ENCODE data around the gene SCART1. TPM values are rescaled to one million over a fixed set of nuclear protein-coding genes. Genes with fewer than 3 reads are reported as not detected.

The SCART1 gene
- total RNA-seq, 1 experiment from 2014 or later, result 1.1 TPM

DNA sequence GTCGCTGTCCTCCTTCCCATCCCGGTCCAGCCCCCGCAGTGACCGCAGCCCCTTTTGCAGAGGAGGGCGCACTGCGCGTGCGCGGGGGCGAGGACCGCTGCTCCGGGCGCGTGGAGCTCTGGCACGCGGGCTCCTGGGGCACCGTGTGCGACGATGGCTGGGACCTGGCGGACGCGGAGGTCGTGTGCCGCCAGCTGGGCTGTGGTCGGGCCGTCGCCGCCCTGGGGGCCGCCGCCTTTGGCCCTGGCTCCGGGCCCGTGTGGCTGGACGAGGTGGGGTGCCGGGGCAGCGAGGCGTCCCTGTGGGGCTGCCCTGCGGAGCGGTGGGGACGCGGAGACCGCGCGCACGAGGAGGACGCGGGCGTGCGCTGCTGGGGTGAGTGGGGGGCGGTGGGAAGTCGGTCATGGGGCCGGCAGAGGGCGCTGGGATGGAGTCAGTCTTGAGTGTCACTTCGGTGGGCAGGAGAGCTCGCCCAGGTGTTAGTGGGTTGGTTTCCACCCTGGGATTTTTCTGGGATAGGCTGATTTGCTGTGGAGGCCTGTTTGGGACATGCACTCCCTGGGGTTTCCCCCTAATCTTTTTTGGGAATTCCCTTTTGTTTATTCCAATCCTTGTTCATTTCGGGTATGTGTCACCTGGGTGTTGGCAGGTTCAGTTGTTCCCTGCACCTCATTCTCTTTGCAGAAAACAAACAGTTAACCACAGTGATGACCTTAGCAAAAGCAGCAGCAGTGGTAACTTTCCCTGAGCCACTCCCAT lies 11.6 kb downstream of the SCART1 start (continued):
- TF ChIP-seq, protein P1, sequence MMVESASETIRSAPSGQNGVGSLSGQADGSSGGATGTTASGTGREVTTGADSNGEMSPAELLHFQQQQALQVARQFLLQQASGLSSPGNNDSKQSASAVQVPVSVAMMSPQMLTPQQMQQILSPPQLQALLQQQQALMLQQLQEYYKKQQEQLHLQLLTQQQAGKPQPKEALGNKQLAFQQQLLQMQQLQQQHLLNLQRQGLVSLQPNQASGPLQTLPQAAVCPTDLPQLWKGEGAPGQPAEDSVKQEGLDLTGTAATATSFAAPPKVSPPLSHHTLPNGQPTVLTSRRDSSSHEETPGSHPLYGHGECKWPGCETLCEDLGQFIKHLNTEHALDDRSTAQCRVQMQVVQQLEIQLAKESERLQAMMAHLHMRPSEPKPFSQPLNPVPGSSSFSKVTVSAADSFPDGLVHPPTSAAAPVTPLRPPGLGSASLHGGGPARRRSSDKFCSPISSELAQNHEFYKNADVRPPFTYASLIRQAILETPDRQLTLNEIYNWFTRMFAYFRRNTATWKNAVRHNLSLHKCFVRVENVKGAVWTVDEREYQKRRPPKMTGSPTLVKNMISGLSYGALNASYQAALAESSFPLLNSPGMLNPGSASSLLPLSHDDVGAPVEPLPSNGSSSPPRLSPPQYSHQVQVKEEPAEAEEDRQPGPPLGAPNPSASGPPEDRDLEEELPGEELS (CRISPR knock-in tag; IDR thresholded peaks at IDR 0.05), result no peak

DNA sequence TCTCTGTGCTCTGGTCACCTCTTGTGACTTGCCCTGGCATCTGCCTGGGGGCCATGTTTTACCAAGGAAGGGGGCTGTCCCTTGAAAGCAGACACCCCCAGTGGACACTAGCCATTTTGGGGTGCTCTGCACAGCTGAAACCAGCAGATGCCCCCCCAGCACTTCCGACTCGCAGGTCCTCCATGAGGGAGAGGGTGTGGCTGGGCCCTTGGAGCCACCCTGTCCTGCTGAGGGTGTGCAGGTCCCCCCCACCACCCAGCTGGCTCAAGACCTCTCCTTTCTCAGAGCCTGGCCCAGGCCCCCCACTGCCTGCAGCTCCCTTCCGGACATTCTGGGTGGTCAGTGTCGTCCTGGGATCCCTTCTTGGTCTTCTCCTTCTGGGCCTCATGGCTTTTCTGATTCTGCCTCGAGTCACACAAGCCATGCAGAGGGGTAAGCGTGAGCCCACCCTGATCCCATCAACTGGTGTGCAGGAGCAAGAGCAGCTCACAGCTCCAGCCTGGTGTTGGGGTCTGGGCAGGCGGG lies 12.3 kb downstream of the SCART1 start:
- no peak for DNase-seq (ENCODE audit: low spot score)
- POLR2A ChIA-PET, result no interaction called here
- CTCF ChIA-PET, result no interaction called here

DNA sequence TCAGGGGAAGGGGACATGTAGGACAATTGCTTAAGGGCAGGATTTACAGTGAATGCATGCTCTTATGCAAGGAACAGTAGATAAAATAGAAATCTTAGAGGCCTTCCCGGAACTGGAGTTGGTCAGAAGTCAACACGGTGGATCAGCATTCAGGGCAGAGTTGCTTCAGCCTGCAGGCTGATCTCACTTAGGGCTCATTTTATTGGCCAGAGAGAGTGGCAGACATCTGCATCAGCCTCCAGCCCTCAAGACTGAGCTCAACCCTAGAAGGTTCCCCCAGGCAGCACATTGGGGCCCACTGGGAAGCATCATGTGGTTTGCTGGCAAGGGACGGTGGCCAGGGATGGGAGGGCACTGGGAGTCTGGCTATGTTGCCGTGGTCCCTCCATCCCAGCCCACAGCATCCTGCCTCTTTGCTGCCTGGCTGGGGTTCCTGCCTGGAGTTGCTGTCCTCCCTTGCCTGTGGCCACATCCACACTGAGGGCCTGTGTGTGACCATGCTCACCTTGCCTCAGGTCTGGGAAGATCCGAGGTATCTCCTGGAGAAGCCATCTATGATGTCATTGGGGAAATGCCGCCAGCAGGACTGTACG lies 13.0 kb downstream of the SCART1 start:
- peaks cover 65% of the 10 kb centered on the region for H3K36me3 Mint-ChIP-seq
- ATAC-seq, result no peak
- CTCF ChIA-PET, result no interaction called here
- peaks cover 74% of the 10 kb centered on the region for H3K9me3 Mint-ChIP-seq
- TF ChIP-seq CREM (CRISPR knock-in tag; IDR thresholded peaks at IDR 0.05) (no peak), PRRX2 (CRISPR knock-in tag; IDR thresholded peaks at IDR 0.05) (no peak), ESRRA (CRISPR knock-in tag; IDR thresholded peaks at IDR 0.05; ENCODE audit: borderline replicate concordance) (no peak), JAZF1 (CRISPR knock-in tag; IDR thresholded peaks at IDR 0.05) (no peak), ELF4 (CRISPR knock-in tag; IDR thresholded peaks at IDR 0.05; ENCODE audit: low read depth) (no peak), SOX15 (CRISPR knock-in tag; IDR thresholded peaks at IDR 0.05) (no peak)
- TF ChIP-seq, protein P2, sequence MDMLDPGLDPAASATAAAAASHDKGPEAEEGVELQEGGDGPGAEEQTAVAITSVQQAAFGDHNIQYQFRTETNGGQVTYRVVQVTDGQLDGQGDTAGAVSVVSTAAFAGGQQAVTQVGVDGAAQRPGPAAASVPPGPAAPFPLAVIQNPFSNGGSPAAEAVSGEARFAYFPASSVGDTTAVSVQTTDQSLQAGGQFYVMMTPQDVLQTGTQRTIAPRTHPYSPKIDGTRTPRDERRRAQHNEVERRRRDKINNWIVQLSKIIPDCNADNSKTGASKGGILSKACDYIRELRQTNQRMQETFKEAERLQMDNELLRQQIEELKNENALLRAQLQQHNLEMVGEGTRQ (CRISPR knock-in tag; IDR thresholded peaks at IDR 0.05), result no peak
- TF ChIP-seq, protein P3, sequence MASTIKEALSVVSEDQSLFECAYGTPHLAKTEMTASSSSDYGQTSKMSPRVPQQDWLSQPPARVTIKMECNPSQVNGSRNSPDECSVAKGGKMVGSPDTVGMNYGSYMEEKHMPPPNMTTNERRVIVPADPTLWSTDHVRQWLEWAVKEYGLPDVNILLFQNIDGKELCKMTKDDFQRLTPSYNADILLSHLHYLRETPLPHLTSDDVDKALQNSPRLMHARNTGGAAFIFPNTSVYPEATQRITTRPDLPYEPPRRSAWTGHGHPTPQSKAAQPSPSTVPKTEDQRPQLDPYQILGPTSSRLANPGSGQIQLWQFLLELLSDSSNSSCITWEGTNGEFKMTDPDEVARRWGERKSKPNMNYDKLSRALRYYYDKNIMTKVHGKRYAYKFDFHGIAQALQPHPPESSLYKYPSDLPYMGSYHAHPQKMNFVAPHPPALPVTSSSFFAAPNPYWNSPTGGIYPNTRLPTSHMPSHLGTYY (CRISPR knock-in tag; IDR thresholded peaks at IDR 0.05), result no peak
- TF ChIP-seq, protein P1 (CRISPR knock-in tag; IDR thresholded peaks at IDR 0.05), result no peak
- TF ChIP-seq, protein P4, sequence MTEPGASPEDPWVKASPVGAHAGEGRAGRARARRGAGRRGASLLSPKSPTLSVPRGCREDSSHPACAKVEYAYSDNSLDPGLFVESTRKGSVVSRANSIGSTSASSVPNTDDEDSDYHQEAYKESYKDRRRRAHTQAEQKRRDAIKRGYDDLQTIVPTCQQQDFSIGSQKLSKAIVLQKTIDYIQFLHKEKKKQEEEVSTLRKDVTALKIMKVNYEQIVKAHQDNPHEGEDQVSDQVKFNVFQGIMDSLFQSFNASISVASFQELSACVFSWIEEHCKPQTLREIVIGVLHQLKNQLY (CRISPR knock-in tag; IDR thresholded peaks at IDR 0.05), result no peak
- TF ChIP-seq, protein P5, sequence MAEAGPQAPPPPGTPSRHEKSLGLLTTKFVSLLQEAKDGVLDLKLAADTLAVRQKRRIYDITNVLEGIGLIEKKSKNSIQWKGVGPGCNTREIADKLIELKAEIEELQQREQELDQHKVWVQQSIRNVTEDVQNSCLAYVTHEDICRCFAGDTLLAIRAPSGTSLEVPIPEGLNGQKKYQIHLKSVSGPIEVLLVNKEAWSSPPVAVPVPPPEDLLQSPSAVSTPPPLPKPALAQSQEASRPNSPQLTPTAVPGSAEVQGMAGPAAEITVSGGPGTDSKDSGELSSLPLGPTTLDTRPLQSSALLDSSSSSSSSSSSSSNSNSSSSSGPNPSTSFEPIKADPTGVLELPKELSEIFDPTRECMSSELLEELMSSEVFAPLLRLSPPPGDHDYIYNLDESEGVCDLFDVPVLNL (CRISPR knock-in tag; IDR thresholded peaks at IDR 0.05; ENCODE audit: borderline replicate concordance, low read depth), result no peak
- TF ChIP-seq, protein P6, sequence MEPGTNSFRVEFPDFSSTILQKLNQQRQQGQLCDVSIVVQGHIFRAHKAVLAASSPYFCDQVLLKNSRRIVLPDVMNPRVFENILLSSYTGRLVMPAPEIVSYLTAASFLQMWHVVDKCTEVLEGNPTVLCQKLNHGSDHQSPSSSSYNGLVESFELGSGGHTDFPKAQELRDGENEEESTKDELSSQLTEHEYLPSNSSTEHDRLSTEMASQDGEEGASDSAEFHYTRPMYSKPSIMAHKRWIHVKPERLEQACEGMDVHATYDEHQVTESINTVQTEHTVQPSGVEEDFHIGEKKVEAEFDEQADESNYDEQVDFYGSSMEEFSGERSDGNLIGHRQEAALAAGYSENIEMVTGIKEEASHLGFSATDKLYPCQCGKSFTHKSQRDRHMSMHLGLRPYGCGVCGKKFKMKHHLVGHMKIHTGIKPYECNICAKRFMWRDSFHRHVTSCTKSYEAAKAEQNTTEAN (CRISPR knock-in tag; IDR thresholded peaks at IDR 0.05), result no peak
- DNase-seq (ENCODE audit: low spot score), result no peak
- H3K4me1 Mint-ChIP-seq, result no peaks in the 10 kb centered on the region
- H3K27ac Mint-ChIP-seq, result no peak overlapping the region
- peaks cover 6% of the 10 kb centered on the region for H3K27me3 Mint-ChIP-seq (ENCODE audit: low read depth)
- no peak overlapping the region for H3K4me3 Mint-ChIP-seq
- POLR2A ChIA-PET, result no interaction called here

More for the DNA sequence above, 12.3 kb downstream of the SCART1 start:
- Mint-ChIP-seq H3K4me1 (no peaks in the 10 kb centered on the region), H3K36me3 (peaks cover 66% of the 10 kb centered on the region), H3K27ac (no peak overlapping the region), H3K9me3 (peaks cover 77% of the 10 kb centered on the region), H3K4me3 (no peak overlapping the region), H3K27me3 (ENCODE audit: low read depth) (peaks cover 13% of the 10 kb centered on the region)
- ATAC-seq, result no peak
- TF ChIP-seq, protein P7, sequence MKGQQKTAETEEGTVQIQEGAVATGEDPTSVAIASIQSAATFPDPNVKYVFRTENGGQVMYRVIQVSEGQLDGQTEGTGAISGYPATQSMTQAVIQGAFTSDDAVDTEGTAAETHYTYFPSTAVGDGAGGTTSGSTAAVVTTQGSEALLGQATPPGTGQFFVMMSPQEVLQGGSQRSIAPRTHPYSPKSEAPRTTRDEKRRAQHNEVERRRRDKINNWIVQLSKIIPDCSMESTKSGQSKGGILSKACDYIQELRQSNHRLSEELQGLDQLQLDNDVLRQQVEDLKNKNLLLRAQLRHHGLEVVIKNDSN (CRISPR knock-in tag; IDR thresholded peaks at IDR 0.05), result no peak
